ENCODE data around the gene ARHGAP42.

Gene ARHGAP42

GRCh38 chr11:100731471-100731870, 44.4 kb downstream of the ARHGAP42 start:
- TF ChIP-seq MAX (IDR thresholded peaks at IDR 0.05; ENCODE audit: low read depth, low read length) = no peak
- TF ChIP-seq MYC (IDR thresholded peaks at IDR 0.05; ENCODE audit: low read depth, low read length) = no peak
- no peak for TF ChIP-seq POLR2A (IDR thresholded peaks at IDR 0.05; ENCODE audit: extremely low read depth, insufficient read length)
- TF ChIP-seq CTCF (IDR thresholded peaks at IDR 0.05; ENCODE audit: low read depth, low read length) = no peak
- no peak overlapping the region for H3K4me3 ChIP-seq (ENCODE audit: low read depth, low read length)
- no peak for DNase-seq (ENCODE audit: low read depth)

- H3K4me3 ChIP-seq (ENCODE audit: low read depth, low read length) = no peak overlapping the region
- TF ChIP-seq MAX (IDR thresholded peaks at IDR 0.05; ENCODE audit: low read depth, low read length) (no peak), POLR2A (IDR thresholded peaks at IDR 0.05; ENCODE audit: extremely low read depth, insufficient read length) (no peak), CTCF (IDR thresholded peaks at IDR 0.05; ENCODE audit: low read depth, low read length) (no peak), MYC (IDR thresholded peaks at IDR 0.05; ENCODE audit: low read depth, low read length) (no peak)
- no peak for DNase-seq (ENCODE audit: low read depth)
These were observed 45.9 kb downstream of the ARHGAP42 start for GRCh38 chr11:100732949-100733348.

GRCh38 chr11:100734743-100735527, 47.8 kb downstream of the ARHGAP42 start:
- no peak overlapping the region for H3K4me3 ChIP-seq (ENCODE audit: low read depth, low read length)
- DNase-seq (ENCODE audit: low read depth) = no peak
- no peak for TF ChIP-seq MAX (IDR thresholded peaks at IDR 0.05; ENCODE audit: low read depth, low read length)
- no peak for TF ChIP-seq POLR2A (IDR thresholded peaks at IDR 0.05; ENCODE audit: extremely low read depth, insufficient read length)
- TF ChIP-seq CTCF (IDR thresholded peaks at IDR 0.05; ENCODE audit: low read depth, low read length) = no peak

- no peak for TF ChIP-seq MYC (IDR thresholded peaks at IDR 0.05; ENCODE audit: low read depth, low read length)
- no peak for TF ChIP-seq POLR2A (IDR thresholded peaks at IDR 0.05; ENCODE audit: extremely low read depth, insufficient read length)
- no peak for TF ChIP-seq MAX (IDR thresholded peaks at IDR 0.05; ENCODE audit: low read depth, low read length)
- TF ChIP-seq CTCF (IDR thresholded peaks at IDR 0.05; ENCODE audit: low read depth, low read length) = no peak
- no peak for DNase-seq (ENCODE audit: low read depth)
- H3K4me3 ChIP-seq (ENCODE audit: low read depth, low read length) = no peak overlapping the region
These were observed 49.0 kb downstream of the ARHGAP42 start for GRCh38 chr11:100735949-100736675.

GRCh38 chr11:100738701-100739270, 51.7 kb downstream of the ARHGAP42 start:
- TF ChIP-seq MAX (IDR thresholded peaks at IDR 0.05; ENCODE audit: low read depth, low read length) (no peak), POLR2A (IDR thresholded peaks at IDR 0.05; ENCODE audit: extremely low read depth, insufficient read length) (no peak), CTCF (IDR thresholded peaks at IDR 0.05; ENCODE audit: low read depth, low read length) (no peak), MYC (IDR thresholded peaks at IDR 0.05; ENCODE audit: low read depth, low read length) (no peak)

More at GRCh38 chr11:100738701-100739270, 51.7 kb downstream of the ARHGAP42 start:
- no peak for DNase-seq (ENCODE audit: low read depth)
- H3K4me3 ChIP-seq (ENCODE audit: low read depth, low read length) = no peak overlapping the region
